ENCODE results near the gene MED16. TPM values are rescaled to one million over a fixed set of nuclear protein-coding genes. Genes with fewer than 3 reads are reported as not detected.

MED16 gene
- total RNA-seq, 1 experiment from 2014 or later = 83.0 TPM

DNA sequence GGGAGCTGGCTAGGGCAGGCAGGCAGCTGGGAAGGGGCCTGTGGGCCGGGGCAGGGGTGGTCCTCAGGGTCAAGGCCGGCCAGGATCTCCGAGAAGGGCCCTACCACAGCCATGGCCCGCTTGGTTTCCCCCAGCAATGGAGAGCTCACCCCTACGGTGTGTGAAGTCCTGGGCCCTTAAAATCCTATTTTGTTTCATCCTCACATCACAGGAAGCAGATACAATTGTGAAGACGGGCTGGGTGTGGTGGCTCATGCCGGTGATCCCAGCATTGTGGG lies 9.0 kb upstream of the MED16 start:
- Histone ChIP-seq H3K27ac (ENCODE audit: low read depth, low read length, poor library complexity, severe bottlenecking) (no peak overlapping the region), H3K9me3 (ENCODE audit: low read depth, low read length, poor library complexity, severe bottlenecking) (no peaks in the 10 kb centered on the region), H3K4me3 (ENCODE audit: low read depth, low read length, poor library complexity, severe bottlenecking) (no peak overlapping the region), H3K4me1 (ENCODE audit: insufficient read depth, low read length, poor library complexity, severe bottlenecking) (peaks cover 8% of the 10 kb centered on the region), H3K36me3 (ENCODE audit: insufficient read depth, low read length, poor library complexity, severe bottlenecking) (peaks cover 4% of the 10 kb centered on the region), H3K27me3 (replicated peaks; ENCODE audit: insufficient read depth, low read depth, low read length, poor library complexity) (no peaks in the 10 kb centered on the region)
- POLR2A ChIA-PET (ENCODE audit: low non-redundant PET) = no interaction called here
- BruUV-seq (replicated peaks) = no TSS peak
- intact Hi-C loops (cut with micrococcal nuclease; ENCODE audit: unreplicated experiment) = no loop called here
- TF ChIP-seq CTCF (conservative IDR thresholded peaks at IDR 0.05; ENCODE audit: low read depth, low read length) = no peak
- no peak for TF ChIP-seq EZH2 (IDR thresholded peaks at IDR 0.05; ENCODE audit: borderline replicate concordance, low read depth, low read length, poor library complexity, severe bottlenecking)
- DNase-seq (ENCODE audit: low spot score) = no peak
- CTCF ChIA-PET = no interaction called here

DNA sequence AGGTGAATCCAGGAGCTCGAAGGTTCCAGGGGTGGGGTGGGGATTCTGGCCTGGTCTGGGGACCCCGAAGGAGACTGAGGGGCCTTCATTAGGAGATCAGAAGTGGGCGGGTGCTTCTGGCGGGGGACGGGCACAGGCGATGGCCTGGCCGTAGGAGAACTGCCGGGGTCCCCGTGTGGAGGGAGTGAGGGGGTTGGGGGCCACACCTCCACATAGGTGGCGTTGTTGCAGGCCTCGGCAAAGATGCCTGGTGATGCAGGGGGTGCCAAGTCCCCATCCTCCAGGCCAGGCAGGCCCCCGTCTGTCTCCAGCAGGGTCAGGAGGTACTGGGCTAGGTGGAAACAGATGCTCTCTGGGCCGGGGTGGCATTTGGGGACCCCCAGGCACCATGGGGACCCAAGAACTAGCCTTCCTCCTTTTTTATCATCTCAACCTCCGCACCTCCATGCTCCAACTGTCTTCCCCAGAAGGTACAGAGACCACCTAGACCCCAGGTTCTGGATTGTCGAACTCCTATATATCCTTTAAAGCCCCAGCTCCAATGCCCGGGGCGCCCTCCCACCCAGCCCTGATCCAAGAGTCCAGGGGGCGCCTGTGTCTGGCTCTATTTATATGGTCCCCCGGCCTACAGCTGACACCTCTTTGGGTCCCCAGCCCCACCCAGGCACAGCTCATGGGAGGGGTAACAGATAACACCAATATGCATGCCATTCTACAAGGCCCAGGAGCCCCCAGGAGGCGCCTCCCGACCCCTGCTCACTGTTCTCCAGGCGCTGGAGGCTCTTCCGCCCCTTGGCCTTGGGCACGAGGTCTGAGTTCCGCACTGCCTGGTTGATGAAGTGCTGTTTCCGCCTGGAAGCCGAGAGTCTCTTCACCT lies 8.5 kb upstream of the MED16 start:
- H3K9me3 ChIP-seq (ENCODE audit: low read depth, low read length, poor library complexity, severe bottlenecking) = no peaks in the 10 kb centered on the region
- peaks cover 8% of the 10 kb centered on the region for H3K4me1 ChIP-seq (ENCODE audit: insufficient read depth, low read length, poor library complexity, severe bottlenecking)
- TF ChIP-seq CTCF (conservative IDR thresholded peaks at IDR 0.05; ENCODE audit: low read depth, low read length) (no peak), EZH2 (IDR thresholded peaks at IDR 0.05; ENCODE audit: borderline replicate concordance, low read depth, low read length, poor library complexity, severe bottlenecking) (no peak)
- DNase-seq (ENCODE audit: low spot score) = no peak
- H3K36me3 ChIP-seq (ENCODE audit: insufficient read depth, low read length, poor library complexity, severe bottlenecking) = peaks cover 4% of the 10 kb centered on the region
- POLR2A ChIA-PET (ENCODE audit: low non-redundant PET) = interaction anchor here (0.6 kb wide), 1 partner anchor 368 kb away, joined by 14 read pairs; no protein-coding TSS in a partner anchor
- CTCF ChIA-PET = interaction anchor here (0.6 kb wide), 1 partner anchor 106 kb away, joined by 3 read pairs; no protein-coding TSS in a partner anchor
- no peak overlapping the region for H3K27ac ChIP-seq (ENCODE audit: low read depth, low read length, poor library complexity, severe bottlenecking)
- no peak overlapping the region for H3K4me3 ChIP-seq (ENCODE audit: low read depth, low read length, poor library complexity, severe bottlenecking)
- intact Hi-C loops (cut with micrococcal nuclease; ENCODE audit: unreplicated experiment) = no loop called here
- no peaks in the 10 kb centered on the region for H3K27me3 ChIP-seq (replicated peaks; ENCODE audit: insufficient read depth, low read depth, low read length, poor library complexity)
- BruUV-seq (replicated peaks) = no TSS peak

GRCh38 chr19:900302-901111 lies 7.5 kb upstream of the MED16 start:
- no peaks in the 10 kb centered on the region for H3K27me3 ChIP-seq (replicated peaks; ENCODE audit: insufficient read depth, low read depth, low read length, poor library complexity)
- no peak for TF ChIP-seq EZH2 (IDR thresholded peaks at IDR 0.05; ENCODE audit: borderline replicate concordance, low read depth, low read length, poor library complexity, severe bottlenecking)
- no peak for TF ChIP-seq CTCF (conservative IDR thresholded peaks at IDR 0.05; ENCODE audit: low read depth, low read length)
- intact Hi-C loops (cut with micrococcal nuclease; ENCODE audit: unreplicated experiment) = no loop called here
- no TSS peak for BruUV-seq (replicated peaks)
- peak; percentile 44 for DNase-seq (ENCODE audit: low spot score)
- no peaks in the 10 kb centered on the region for H3K9me3 ChIP-seq (ENCODE audit: low read depth, low read length, poor library complexity, severe bottlenecking)
- H3K4me3 ChIP-seq (ENCODE audit: low read depth, low read length, poor library complexity, severe bottlenecking) = no peak overlapping the region
- peaks cover 8% of the 10 kb centered on the region for H3K4me1 ChIP-seq (ENCODE audit: insufficient read depth, low read length, poor library complexity, severe bottlenecking)
- ChIA-PET POLR2A (ENCODE audit: low non-redundant PET) (no interaction called here), CTCF (interaction anchor here (0.6 kb wide), 1 partner anchor 107 kb away, joined by 3 read pairs; no protein-coding TSS in a partner anchor)
- no peak overlapping the region for H3K27ac ChIP-seq (ENCODE audit: low read depth, low read length, poor library complexity, severe bottlenecking)
- H3K36me3 ChIP-seq (ENCODE audit: insufficient read depth, low read length, poor library complexity, severe bottlenecking) = peaks cover 4% of the 10 kb centered on the region
